Right atrium auricular region (tissue), 2 donors: ENCODE data around the gene EXOC7. TPM values are rescaled to one million over a fixed set of nuclear protein-coding genes. Genes with fewer than 3 reads are reported as not detected.

Experiments used
- DNase-seq: peaks from one replicate; pipeline ENCODE4 v3.0.0-alpha.2; 2019; ENCODE audit warnings: low spot score
- H3K27ac ChIP-seq, 2 donors: fragments of 200-600 bp; sonication (generic); 1 replicate in 1 of 2; 2 replicates in 1 of 2; pipeline ENCODE4 v1.5.1; 2016 to 2019
- H3K27me3 ChIP-seq, 2 donors: fragments of 200-600 bp; sonication (generic); one replicate each; pipeline versions ENCODE4 v1.5.1 to v1.6.0; 2017 to 2019
- H3K36me3 ChIP-seq: fragments of 200-600 bp; sonication (generic); one replicate; pipeline ENCODE4 v1.5.1; 2016
- H3K4me1 ChIP-seq, 2 donors: fragments of 200-600 bp; sonication (generic); one replicate each; pipeline versions ENCODE4 v1.5.1 to v1.6.0; 2017 to 2019
- H3K4me3 ChIP-seq, 2 donors: fragments of 200-600 bp; sonication (generic); 1 replicate in 1 of 2; 2 replicates in 1 of 2; pipeline ENCODE4 v1.5.1; 2017 to 2019; ENCODE audit warnings: mild to moderate bottlenecking in 1 of 2, moderate library complexity in 1 of 2
- H3K9me3 ChIP-seq, 2 donors: fragments of 200-600 bp; sonication (generic); one replicate each; pipeline ENCODE4 v1.5.1; 2019
- CTCF ChIP-seq, 2 donors: fragments of 200-600 bp; sonication (generic); IDR thresholded peaks; one replicate each; pipeline ENCODE4 v1.5.1; 2019; ENCODE audit warnings: antibody characterized with exemption in 2 of 2
- total RNA-seq, 2 donors: library from RNA; depleted of rRNA; stranded (reverse); fragments of >200 nt; gene quantifications; one replicate each; pipeline ENCODE4 v1.1.0, GENCODE V29; 2016

Gene EXOC7
- total RNA-seq, 2 donors from 2014 or later: 56.0 to 65.3 TPM

GRCh38 chr17:76104140-76104895 lies 731 bp upstream of the EXOC7 start:
- no peaks in the 10 kb centered on the region for H3K9me3 ChIP-seq
- DNase-seq: no peak
- peaks cover 25% of the 10 kb centered on the region for H3K36me3 ChIP-seq
- H3K27me3 ChIP-seq: no peaks in the 10 kb centered on the region
- no peak for TF ChIP-seq CTCF (IDR thresholded peaks at IDR 0.05)
- peak overlapping the region; percentile 68 to 74 for H3K4me3 ChIP-seq
- peak overlapping the region; percentile 82 to 84 for H3K27ac ChIP-seq
- H3K4me1 ChIP-seq: peaks cover 0 to 17% of the 10 kb centered on the region in 2 donors

- Histone ChIP-seq H3K27me3 (no peaks in the 10 kb centered on the region), H3K36me3 (peaks cover 32% of the 10 kb centered on the region), H3K27ac (peak overlapping the region; percentile 82 to 84), H3K4me3 (peak overlapping the region; percentile 68 to 74), H3K9me3 (no peaks in the 10 kb centered on the region), H3K4me1 (peaks cover 0 to 17% of the 10 kb centered on the region in 2 donors)
- no peak for DNase-seq
- TF ChIP-seq CTCF (IDR thresholded peaks at IDR 0.05): no peak
Observed at GRCh38 chr17:76102944-76103273, 678 bp downstream of the EXOC7 start.

- no peak overlapping the region for H3K4me3 ChIP-seq
- no peak for DNase-seq
- H3K27ac ChIP-seq: no peak overlapping the region
- H3K27me3 ChIP-seq: no peaks in the 10 kb centered on the region
- peaks cover 82% of the 10 kb centered on the region for H3K36me3 ChIP-seq
- TF ChIP-seq CTCF (IDR thresholded peaks at IDR 0.05): no peak
- peaks cover 0 to 8% of the 10 kb centered on the region in 2 donors for H3K4me1 ChIP-seq
- H3K9me3 ChIP-seq: no peaks in the 10 kb centered on the region
Observed at GRCh38 chr17:76097716-76098295, 5.8 kb downstream of the EXOC7 start.

GRCh38 chr17:76095943-76096342 lies 7.6 kb downstream of the EXOC7 start:
- no peak for TF ChIP-seq CTCF (IDR thresholded peaks at IDR 0.05)
- DNase-seq: no peak
- Histone ChIP-seq H3K27ac (no peak overlapping the region), H3K4me3 (no peak overlapping the region), H3K4me1 (no peaks in the 10 kb centered on the region), H3K36me3 (peaks cover 87% of the 10 kb centered on the region), H3K27me3 (no peaks in the 10 kb centered on the region), H3K9me3 (no peaks in the 10 kb centered on the region)

- no peak overlapping the region for H3K4me3 ChIP-seq
- no peak for DNase-seq
Observed at GRCh38 chr17:76094046-76094445, 9.5 kb downstream of the EXOC7 start.

More at GRCh38 chr17:76094046-76094445, 9.5 kb downstream of the EXOC7 start:
- Histone ChIP-seq H3K9me3 (no peaks in the 10 kb centered on the region), H3K4me1 (peaks cover 0 to 8% of the 10 kb centered on the region in 2 donors), H3K36me3 (peaks cover 88% of the 10 kb centered on the region), H3K27me3 (no peaks in the 10 kb centered on the region), H3K27ac (no peak overlapping the region)
- no peak for TF ChIP-seq CTCF (IDR thresholded peaks at IDR 0.05)
